Neural progenitor cell (in vitro differentiated cells): ENCODE data around the gene ZKSCAN4. TPM values are rescaled to one million over a fixed set of nuclear protein-coding genes. Genes with fewer than 3 reads are reported as not detected.

Experiments
- DNase-seq: peaks from one replicate; pipeline ENCODE4 v3.0.0-alpha.2; 2016; ENCODE audit warnings: low spot score
- H2AFZ ChIP-seq: fragments of 200-600 bp; sonication (generic); replicated peaks from 2 replicates; pipeline ENCODE4 v1.6.1; 2016; ENCODE audit warnings: antibody characterized with exemption
- H3F3A ChIP-seq: fragments of 200-600 bp; sonication (generic); 2 replicates; pipeline ENCODE4 v1.6.1; 2016; ENCODE audit warnings: antibody characterized with exemption, low read depth
- H3K27ac ChIP-seq: fragments of 200-600 bp; sonication (generic); 2 replicates; pipeline ENCODE4 v1.5.1; 2016; ENCODE audit warnings: mild to moderate bottlenecking
- H3K27me3 ChIP-seq: fragments of 200-600 bp; sonication (generic); 2 replicates; pipeline ENCODE4 v1.6.1; 2016; ENCODE audit warnings: mild to moderate bottlenecking, moderate library complexity
- H3K36me3 ChIP-seq: fragments of 200-600 bp; sonication (generic); 2 replicates; pipeline ENCODE4 v1.5.1; 2016
- H3K4me1 ChIP-seq: fragments of 200-600 bp; sonication (generic); 2 replicates; pipeline ENCODE4 v1.6.1; 2016; ENCODE audit warnings: mixed run types
- H3K4me2 ChIP-seq: fragments of 200-600 bp; sonication (generic); 2 replicates; pipeline ENCODE4 v1.6.1; 2016
- H3K4me3 ChIP-seq: fragments of 200-600 bp; sonication (generic); 2 replicates; pipeline ENCODE4 v1.5.1; 2016
- H3K79me2 ChIP-seq: fragments of 200-600 bp; sonication (generic); 2 replicates; pipeline ENCODE4 v1.6.1; 2016; ENCODE audit warnings: low read depth
- H3K9ac ChIP-seq: fragments of 200-600 bp; sonication (generic); 2 replicates; pipeline ENCODE4 v1.6.1; 2016
- H3K9me3 ChIP-seq: fragments of 200-600 bp; sonication (generic); 2 replicates; pipeline ENCODE4 v1.5.1; 2016; ENCODE audit warnings: low read depth
- H4K20me1 ChIP-seq: fragments of 200-600 bp; sonication (generic); 2 replicates; pipeline ENCODE4 v1.6.1; 2016; ENCODE audit warnings: low read depth
- H3K27ac Mint-ChIP-seq: 3 replicates; pipeline ENCODE4 v1.8.0; 2021; ENCODE audit warnings: mixed read lengths
- H3K27me3 Mint-ChIP-seq: 2 replicates; pipeline ENCODE4 v1.8.0; 2022; ENCODE audit warnings: low read depth, mild to moderate bottlenecking, inconsistent platforms, moderate library complexity, mixed read lengths; ENCODE audit not compliant: insufficient read depth
- H3K36me3 Mint-ChIP-seq: 3 replicates; pipeline ENCODE4 v1.8.0; 2021; ENCODE audit warnings: mixed read lengths
- H3K4me1 Mint-ChIP-seq: 3 replicates; pipeline ENCODE4 v1.8.0; 2021; ENCODE audit warnings: mixed read lengths
- H3K4me3 Mint-ChIP-seq: 3 replicates; pipeline ENCODE4 v1.8.0; 2021; ENCODE audit warnings: mild to moderate bottlenecking, moderate library complexity, mixed read lengths
- H3K9me3 Mint-ChIP-seq: 3 replicates; pipeline ENCODE4 v1.8.0; 2020; ENCODE audit warnings: mixed read lengths
- EZH2 ChIP-seq: fragments of 200-600 bp; sonication (generic); IDR thresholded peaks from 2 replicates; pipeline ENCODE4 v1.6.1; 2017; ENCODE audit warnings: antibody characterized with exemption, mild to moderate bottlenecking, moderate library complexity
- EZH2phosphoT487 ChIP-seq: fragments of 200-600 bp; sonication (generic); IDR thresholded peaks from 2 replicates; pipeline ENCODE4 v1.6.1; 2017; ENCODE audit warnings: antibody characterized with exemption
- total RNA-seq: library from RNA; depleted of rRNA; stranded (reverse); fragments of >200 nt; gene quantifications from 2 replicates; pipeline ENCODE4 v1.2.3, GENCODE V29; 2015; ENCODE audit warnings: low replicate concordance
- TF ChIP-seq, protein P1 (sequence below): fragments of 200-600 bp; sonication (generic); IDR thresholded peaks from 2 replicates; pipeline ENCODE4 v1.5.1; 2017; ENCODE audit warnings: antibody characterized with exemption, mild to moderate bottlenecking

Gene ZKSCAN4
- total RNA-seq, 1 donor from 2014 or later = 5.9 TPM

DNA sequence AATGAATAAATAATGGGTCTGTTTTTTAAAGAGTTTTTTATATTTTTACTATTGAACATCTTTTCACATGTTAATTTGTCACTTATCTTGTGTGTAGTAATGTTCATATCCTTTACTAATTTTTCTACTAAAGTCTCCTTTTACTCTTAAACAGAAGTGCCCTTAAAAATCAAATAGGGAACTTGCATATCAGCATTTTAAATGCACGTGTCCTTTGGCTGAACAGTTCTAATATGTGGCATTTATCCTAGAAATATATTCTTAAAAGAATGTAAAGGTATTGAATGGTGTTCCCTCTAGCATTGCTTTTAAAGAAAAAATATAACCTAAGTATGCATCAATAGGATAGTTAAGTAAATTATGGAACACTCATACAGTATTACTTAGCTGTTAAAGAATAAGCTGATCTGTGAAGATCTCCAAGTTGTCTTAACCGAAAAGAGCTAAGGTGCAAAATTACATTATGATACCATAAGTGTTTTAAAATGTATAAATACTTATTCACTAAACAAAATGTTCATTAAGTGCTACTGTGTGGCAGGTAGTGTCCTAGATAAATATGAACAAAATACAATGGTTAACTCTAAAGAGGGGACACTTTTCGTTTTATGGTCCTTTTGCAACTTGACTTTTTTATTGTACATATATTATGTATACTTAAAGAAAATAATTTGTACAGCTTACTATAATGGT is 28.7 kb upstream of the ZKSCAN4 start:
- peak overlapping the region; percentile 89 for H3K27ac Mint-ChIP-seq
- TF ChIP-seq EZH2phosphoT487 (no peak), EZH2 (no peak)
- TF ChIP-seq, protein P1, sequence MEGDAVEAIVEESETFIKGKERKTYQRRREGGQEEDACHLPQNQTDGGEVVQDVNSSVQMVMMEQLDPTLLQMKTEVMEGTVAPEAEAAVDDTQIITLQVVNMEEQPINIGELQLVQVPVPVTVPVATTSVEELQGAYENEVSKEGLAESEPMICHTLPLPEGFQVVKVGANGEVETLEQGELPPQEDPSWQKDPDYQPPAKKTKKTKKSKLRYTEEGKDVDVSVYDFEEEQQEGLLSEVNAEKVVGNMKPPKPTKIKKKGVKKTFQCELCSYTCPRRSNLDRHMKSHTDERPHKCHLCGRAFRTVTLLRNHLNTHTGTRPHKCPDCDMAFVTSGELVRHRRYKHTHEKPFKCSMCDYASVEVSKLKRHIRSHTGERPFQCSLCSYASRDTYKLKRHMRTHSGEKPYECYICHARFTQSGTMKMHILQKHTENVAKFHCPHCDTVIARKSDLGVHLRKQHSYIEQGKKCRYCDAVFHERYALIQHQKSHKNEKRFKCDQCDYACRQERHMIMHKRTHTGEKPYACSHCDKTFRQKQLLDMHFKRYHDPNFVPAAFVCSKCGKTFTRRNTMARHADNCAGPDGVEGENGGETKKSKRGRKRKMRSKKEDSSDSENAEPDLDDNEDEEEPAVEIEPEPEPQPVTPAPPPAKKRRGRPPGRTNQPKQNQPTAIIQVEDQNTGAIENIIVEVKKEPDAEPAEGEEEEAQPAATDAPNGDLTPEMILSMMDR = no peak
- Histone ChIP-seq H3K4me2 (peak overlapping the region; percentile 92), H4K20me1 (peaks cover 6% of the 10 kb centered on the region), H3K9ac (no peak overlapping the region), H3K9me3 (no peaks in the 10 kb centered on the region), H3K36me3 (no peaks in the 10 kb centered on the region), H3K79me2 (peaks cover 25% of the 10 kb centered on the region), H2AFZ (no peak overlapping the region), H3K27ac (no peak overlapping the region), H3K4me1 (peaks cover 14% of the 10 kb centered on the region), H3K27me3 (peaks cover 6% of the 10 kb centered on the region), H3F3A (peaks cover 7% of the 10 kb centered on the region), H3K4me3 (peak overlapping the region; percentile 88)
- peaks cover 22% of the 10 kb centered on the region for H3K36me3 Mint-ChIP-seq
- no peaks in the 10 kb centered on the region for H3K9me3 Mint-ChIP-seq
- H3K4me3 Mint-ChIP-seq = peak overlapping the region; percentile 96
- no peak for DNase-seq
- peaks cover 10% of the 10 kb centered on the region for H3K4me1 Mint-ChIP-seq
- peaks cover 4% of the 10 kb centered on the region for H3K27me3 Mint-ChIP-seq

DNA sequence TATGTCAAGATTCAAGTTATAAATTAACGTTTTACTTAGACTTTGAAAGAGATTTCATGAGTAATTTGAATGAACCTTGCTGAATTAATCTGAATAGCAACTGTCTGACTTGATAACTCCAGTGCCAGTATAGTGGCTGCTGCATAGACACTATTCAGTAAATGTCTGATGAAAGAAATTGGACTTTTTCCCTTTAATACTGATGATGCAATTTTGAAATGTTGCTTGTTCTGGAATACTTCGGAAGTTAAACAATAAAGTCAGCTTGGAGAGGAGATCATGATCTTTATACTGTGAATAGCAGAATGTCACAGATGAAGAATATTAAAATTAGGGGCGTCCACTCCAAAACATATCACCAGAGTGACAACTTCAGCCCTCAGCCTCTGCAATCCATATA is 25.7 kb upstream of the ZKSCAN4 start:
- Histone ChIP-seq H3K4me2 (no peak overlapping the region), H2AFZ (no peak overlapping the region), H3K4me1 (peaks cover 10% of the 10 kb centered on the region), H3K27me3 (peaks cover 6% of the 10 kb centered on the region), H4K20me1 (peaks cover 2% of the 10 kb centered on the region), H3K9me3 (no peaks in the 10 kb centered on the region), H3K79me2 (peaks cover 12% of the 10 kb centered on the region), H3K36me3 (peaks cover 5% of the 10 kb centered on the region), H3K9ac (no peak overlapping the region), H3F3A (peaks cover 7% of the 10 kb centered on the region), H3K4me3 (no peak overlapping the region), H3K27ac (no peak overlapping the region)
- H3K27ac Mint-ChIP-seq = no peak overlapping the region
- H3K36me3 Mint-ChIP-seq = peaks cover 15% of the 10 kb centered on the region
- H3K27me3 Mint-ChIP-seq = peaks cover 4% of the 10 kb centered on the region
- TF ChIP-seq, protein P1 = no peak
- no peak for TF ChIP-seq EZH2
- TF ChIP-seq EZH2phosphoT487 = no peak
- no peak for DNase-seq
- H3K9me3 Mint-ChIP-seq = no peaks in the 10 kb centered on the region
- H3K4me3 Mint-ChIP-seq = no peak overlapping the region
- peaks cover 10% of the 10 kb centered on the region for H3K4me1 Mint-ChIP-seq

DNA sequence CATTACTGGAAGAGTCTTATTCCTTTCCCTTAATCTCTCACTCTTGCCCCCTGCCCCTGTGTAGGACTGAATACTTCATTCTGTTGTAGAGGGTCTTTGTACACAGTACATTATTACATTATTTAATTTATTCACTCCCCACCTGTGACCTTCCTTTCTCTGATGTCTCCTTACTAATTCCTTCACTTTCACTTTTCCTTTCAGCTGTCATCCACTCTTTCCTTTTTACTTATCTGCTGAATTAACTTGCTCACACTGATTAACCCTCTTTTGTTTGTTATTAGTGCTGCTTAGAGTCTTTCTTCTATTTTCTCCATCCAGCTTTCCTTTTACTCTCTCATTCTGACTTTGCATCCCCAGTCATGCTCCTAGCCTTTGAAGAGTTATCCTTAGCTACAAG is 22.8 kb upstream of the ZKSCAN4 start:
- H3K4me1 ChIP-seq = no peaks in the 10 kb centered on the region
- peaks cover 16% of the 10 kb centered on the region for H3K79me2 ChIP-seq
- no peak for DNase-seq
- Mint-ChIP-seq H3K4me1 (no peaks in the 10 kb centered on the region), H3K27me3 (peaks cover 5% of the 10 kb centered on the region), H3K36me3 (peaks cover 18% of the 10 kb centered on the region), H3K9me3 (no peaks in the 10 kb centered on the region), H3K4me3 (no peak overlapping the region), H3K27ac (no peak overlapping the region)
- no peak overlapping the region for H3K9ac ChIP-seq
- no peak overlapping the region for H3K4me2 ChIP-seq
- peaks cover 7% of the 10 kb centered on the region for H3F3A ChIP-seq
- H3K9me3 ChIP-seq = no peaks in the 10 kb centered on the region
- H4K20me1 ChIP-seq = no peaks in the 10 kb centered on the region
- H3K36me3 ChIP-seq = peaks cover 9% of the 10 kb centered on the region
- no peaks in the 10 kb centered on the region for H3K27me3 ChIP-seq
- no peak overlapping the region for H3K27ac ChIP-seq
- TF ChIP-seq EZH2 = no peak
- TF ChIP-seq EZH2phosphoT487 = no peak
- TF ChIP-seq, protein P1 = no peak
- no peak overlapping the region for H2AFZ ChIP-seq
- no peak overlapping the region for H3K4me3 ChIP-seq
